Immature natural killer cell (primary cell): ENCODE results near the gene SSR2. TPM values are rescaled to one million over a fixed set of nuclear protein-coding genes. Genes with fewer than 3 reads are reported as not detected.
"Not testable (repeated sequence)": the region's sequence is repeated elsewhere in the genome, so short reads cannot be mapped to it uniquely, and the experiment has no call there.

ENCODE experiments used
- DNase-seq, 3 donors: peaks; one replicate each; pipeline ENCODE4 v3.0.0; 2022; ENCODE audit warnings: mixed read lengths in 1 of 3
- H3K27ac Mint-ChIP-seq, 6 donors: one replicate each; pipeline ENCODE4 v1.8.0; 2020; ENCODE audit warnings: mixed read lengths in 6 of 6, mild to moderate bottlenecking in 5 of 6, inconsistent platforms in 4 of 6, moderate library complexity in 3 of 6
- H3K27me3 Mint-ChIP-seq, 3 donors: one replicate each; pipeline ENCODE4 v1.8.0; 2020 to 2021; ENCODE audit warnings: low read depth in 3 of 3, mild to moderate bottlenecking in 3 of 3, mixed read lengths in 3 of 3, moderate library complexity in 3 of 3, inconsistent platforms in 1 of 3
- H3K36me3 Mint-ChIP-seq, 3 donors: one replicate each; pipeline ENCODE4 v1.8.0; 2020; ENCODE audit warnings: mixed read lengths in 3 of 3, inconsistent platforms in 2 of 3, mild to moderate bottlenecking in 2 of 3
- H3K4me1 Mint-ChIP-seq, 2 donors: one replicate each; pipeline ENCODE4 v1.8.0; 2020; ENCODE audit warnings: inconsistent platforms in 2 of 2, mild to moderate bottlenecking in 2 of 2, mixed read lengths in 2 of 2, moderate library complexity in 1 of 2
- H3K4me3 Mint-ChIP-seq, 5 donors: one replicate each; pipeline ENCODE4 v1.8.0; 2020; ENCODE audit warnings: mild to moderate bottlenecking in 5 of 5, mixed read lengths in 5 of 5, inconsistent platforms in 3 of 5, moderate library complexity in 3 of 5
- H3K9me3 Mint-ChIP-seq, 6 donors: one replicate each; pipeline ENCODE4 v1.8.0; 2020; ENCODE audit warnings: mild to moderate bottlenecking in 6 of 6, mixed read lengths in 6 of 6, inconsistent platforms in 4 of 6, moderate library complexity in 3 of 6
- polyA plus RNA-seq, 3 donors: library from polyadenylated mRNA; unstranded; fragments of 300-500 nt; fragmentation: Illumina TruSeq; gene quantifications; one replicate each; pipeline ENCODE4 v1.2.3, GENCODE V29; 2021

SSR2 gene
- polyA plus RNA-seq, 3 donors from 2014 or later: 469 to 608 (median 563) TPM

GRCh38 chr1:156001021-156001661 lies 19.6 kb downstream of the SSR2 start:
- H3K27me3 Mint-ChIP-seq: peaks cover 0 to under 1% (median 0%) of the 10 kb centered on the region in 3 donors
- H3K27ac Mint-ChIP-seq: peak overlapping the region in 2 of 6 donors; percentile 59 to 67

GRCh38 chr1:155999964-156000363 lies 20.8 kb downstream of the SSR2 start:
- no peak for DNase-seq
- H3K9me3 Mint-ChIP-seq: no peaks in the 10 kb centered on the region
- no peak overlapping the region for H3K27ac Mint-ChIP-seq
- H3K4me1 Mint-ChIP-seq: peaks cover 12 to 14% of the 10 kb centered on the region in 2 donors
- no peak overlapping the region for H3K4me3 Mint-ChIP-seq
- H3K36me3 Mint-ChIP-seq: peaks cover 0 to 5% (median 0%) of the 10 kb centered on the region in 3 donors
- H3K27me3 Mint-ChIP-seq: peaks cover 0 to 2% (median 0%) of the 10 kb centered on the region in 3 donors

More at GRCh38 chr1:156001021-156001661, 19.6 kb downstream of the SSR2 start:
- DNase-seq: no peak
- peaks cover 20 to 22% of the 10 kb centered on the region in 2 donors for H3K4me1 Mint-ChIP-seq
- H3K9me3 Mint-ChIP-seq: no peaks in the 10 kb centered on the region
- H3K36me3 Mint-ChIP-seq: peaks cover 0 to under 1% (median 0%) of the 10 kb centered on the region in 3 donors
- no peak overlapping the region for H3K4me3 Mint-ChIP-seq

GRCh38 chr1:155996166-155996565 lies 24.6 kb downstream of the SSR2 start:
- Mint-ChIP-seq H3K27me3 (peaks cover 0 to 3% (median 0%) of the 10 kb centered on the region in 3 donors), H3K4me1 (no peaks in the 10 kb centered on the region), H3K4me3 (no peak overlapping the region), H3K9me3 (no peaks in the 10 kb centered on the region), H3K36me3 (peaks cover 0 to 5% (median 0%) of the 10 kb centered on the region in 3 donors), H3K27ac (no peak overlapping the region)
- DNase-seq: no peak

- Mint-ChIP-seq H3K4me3 (no peak overlapping the region), H3K27me3 (peaks cover 0 to 3% (median 0%) of the 10 kb centered on the region in 3 donors), H3K9me3 (no peaks in the 10 kb centered on the region), H3K4me1 (peaks cover 8 to 15% of the 10 kb centered on the region in 2 donors), H3K27ac (peak overlapping the region in 1 of 6 donors; percentile 81), H3K36me3 (peaks cover 0 to 5% (median 0%) of the 10 kb centered on the region in 3 donors)
- DNase-seq: no peak
Observed at GRCh38 chr1:155993595-155993994, 27.2 kb downstream of the SSR2 start.

GRCh38 chr1:155990005-155990739 lies 30.6 kb downstream of the SSR2 start:
- Mint-ChIP-seq H3K4me3 (no peak overlapping the region), H3K36me3 (no peaks in the 10 kb centered on the region), H3K4me1 (peaks cover 8 to 16% of the 10 kb centered on the region in 2 donors), H3K9me3 (no peaks in the 10 kb centered on the region), H3K27me3 (peaks cover 0 to 2% (median 0%) of the 10 kb centered on the region in 3 donors), H3K27ac (no peak overlapping the region)
- no peak for DNase-seq

GRCh38 chr1:155989242-155990004 lies 31.3 kb downstream of the SSR2 start:
- no peaks in the 10 kb centered on the region for H3K9me3 Mint-ChIP-seq
- peak overlapping the region in 4 of 6 donors; percentile 40 to 75 (median 74) for H3K27ac Mint-ChIP-seq
- peaks cover 10 to 16% of the 10 kb centered on the region in 2 donors for H3K4me1 Mint-ChIP-seq
- peaks cover 0 to 2% (median 0%) of the 10 kb centered on the region in 3 donors for H3K27me3 Mint-ChIP-seq
- no peaks in the 10 kb centered on the region for H3K36me3 Mint-ChIP-seq
- H3K4me3 Mint-ChIP-seq: peak overlapping the region in 1 of 5 donors; percentile 19
- peak; percentile 74 to 80 (median 75) for DNase-seq

GRCh38 chr1:155984903-155985645 lies 35.7 kb downstream of the SSR2 start:
- H3K4me3 Mint-ChIP-seq, DNase-seq, H3K36me3 Mint-ChIP-seq, H3K9me3 Mint-ChIP-seq, H3K27me3 Mint-ChIP-seq: not testable (repeated sequence)
- Mint-ChIP-seq H3K27ac (peak overlapping the region in 1 of 6 donors; percentile 34), H3K4me1 (peaks cover 46 to 49% of the 10 kb centered on the region in 2 donors)

GRCh38 chr1:155984341-155984740 lies 36.4 kb downstream of the SSR2 start:
- DNase-seq: no peak
- Mint-ChIP-seq H3K4me3 (no peak overlapping the region), H3K27me3 (peaks cover 0 to 3% (median 0%) of the 10 kb centered on the region in 3 donors), H3K4me1 (peaks cover 49 to 51% of the 10 kb centered on the region in 2 donors), H3K9me3 (no peaks in the 10 kb centered on the region), H3K36me3 (no peaks in the 10 kb centered on the region), H3K27ac (peak overlapping the region in 3 of 6 donors; percentile 38 to 49 (median 40))

- Mint-ChIP-seq H3K27ac (peak overlapping the region; percentile 40 to 94 (median 74)), H3K4me3 (peak overlapping the region in 1 of 5 donors; percentile 14)
Observed at GRCh38 chr1:155983191-155984024, 37.3 kb downstream of the SSR2 start.

GRCh38 chr1:155982106-155982505 lies 38.6 kb downstream of the SSR2 start:
- Mint-ChIP-seq H3K9me3 (no peaks in the 10 kb centered on the region), H3K27ac (peak overlapping the region; percentile 89 to 99 (median 94)), H3K4me3 (peak overlapping the region in 4 of 5 donors; percentile 18 to 98 (median 64)), H3K4me1 (peaks cover 52 to 56% of the 10 kb centered on the region in 2 donors), H3K27me3 (peaks cover 7 to 12% (median 8%) of the 10 kb centered on the region in 3 donors), H3K36me3 (peaks cover 0 to 3% (median 0%) of the 10 kb centered on the region in 3 donors)
- no peak for DNase-seq

More at GRCh38 chr1:155983191-155984024, 37.3 kb downstream of the SSR2 start:
- H3K27me3 Mint-ChIP-seq: peaks cover 2 to 3% (median 3%) of the 10 kb centered on the region in 3 donors
- H3K36me3 Mint-ChIP-seq: no peaks in the 10 kb centered on the region
- no peak for DNase-seq
- peaks cover 48 to 51% of the 10 kb centered on the region in 2 donors for H3K4me1 Mint-ChIP-seq
- H3K9me3 Mint-ChIP-seq: no peaks in the 10 kb centered on the region

GRCh38 chr1:155981266-155982088 lies 39.3 kb downstream of the SSR2 start:
- DNase-seq: peak in 1 of 3 donors; percentile 36
- peak overlapping the region; percentile 89 to 99 (median 94) for H3K27ac Mint-ChIP-seq
- H3K9me3 Mint-ChIP-seq: no peaks in the 10 kb centered on the region
- peaks cover 58 to 62% of the 10 kb centered on the region in 2 donors for H3K4me1 Mint-ChIP-seq
- peaks cover 7 to 16% (median 12%) of the 10 kb centered on the region in 3 donors for H3K27me3 Mint-ChIP-seq
- H3K36me3 Mint-ChIP-seq: peaks cover 0 to 3% (median 0%) of the 10 kb centered on the region in 3 donors
- peak overlapping the region; percentile 90 to 98 (median 96) for H3K4me3 Mint-ChIP-seq
